Small intestine (tissue), 7 donors: Measurements from ENCODE around the gene JTB. TPM values are rescaled to one million over a fixed set of nuclear protein-coding genes. Genes with fewer than 3 reads are reported as not detected.
A peak's percentile ranks its signal among the peaks of the same experiment; 100 is the strongest.

Experiments used
- DNase-seq, 2 donors: peaks; one replicate each; pipeline versions ENCODE4 v3.0.0 to v3.0.0-alpha.2; 2013
- FAIRE-seq: peaks from 2 replicates; lab custom pipeline; 2012; peaks lifted over from hg19 to GRCh38; lab: Jason Lieb, UNC
- H3K27ac ChIP-seq, 3 donors: one replicate each; pipeline ENCODE4 v1.5.1; 2013; ENCODE audit warnings: low read length in 2 of 3, mild to moderate bottlenecking in 2 of 3, control low read depth in 1 of 3, inconsistent platforms in 1 of 3, low read depth in 1 of 3, moderate library complexity in 1 of 3
- H3K27me3 ChIP-seq, 3 donors: one replicate each; pipeline ENCODE4 v1.6.1; 2013; ENCODE audit warnings: low read length in 3 of 3, inconsistent platforms in 1 of 3; ENCODE audit not compliant: control insufficient read depth in 3 of 3, insufficient read depth in 3 of 3
- H3K36me3 ChIP-seq, 3 donors: one replicate each; pipeline ENCODE4 v1.6.1; 2013; ENCODE audit warnings: low read length in 3 of 3, inconsistent platforms in 1 of 3, low read depth in 1 of 3, mild to moderate bottlenecking in 1 of 3, moderate library complexity in 1 of 3; ENCODE audit not compliant: control insufficient read depth in 3 of 3, insufficient read depth in 2 of 3
- H3K4me1 ChIP-seq, 3 donors: one replicate each; pipeline ENCODE4 v1.6.1; 2013; ENCODE audit warnings: low read length in 2 of 3, inconsistent platforms in 1 of 3, low read depth in 1 of 3, mild to moderate bottlenecking in 1 of 3, moderate library complexity in 1 of 3; ENCODE audit not compliant: control insufficient read depth in 3 of 3, insufficient read depth in 2 of 3
- H3K4me3 ChIP-seq, 3 donors: one replicate each; pipeline ENCODE4 v1.5.1; 2013; ENCODE audit warnings: low read length in 3 of 3, control low read depth in 1 of 3, inconsistent platforms in 1 of 3, low read depth in 1 of 3, mild to moderate bottlenecking in 1 of 3, moderate library complexity in 1 of 3
- H3K9me3 ChIP-seq, 2 donors: one replicate each; pipeline ENCODE4 v1.6.1; 2013; ENCODE audit warnings: low read depth in 1 of 2, low read length in 1 of 2; ENCODE audit not compliant: control insufficient read depth in 2 of 2, insufficient read depth in 1 of 2
- WGBS, 3 donors: extraction: QIAGEN DNeasy Blood & Tissue Kit; methylation state at CpG; one replicate each; pipeline ENCODE4 v1.1.7; 2013; 5-methylcytosine and 5-hydroxymethylcytosine counted together
- polyA plus RNA-seq, 4 donors: library from polyadenylated mRNA; stranded (reverse) in 3 of 4; unstranded in 1 of 4; fragments of 200-250 nt in 3 of 4; fragments of 120-200 nt in 1 of 4; gene quantifications; one replicate each; pipeline versions ENCODE4 v1.2.1 to v1.2.3, GENCODE V29; 2013
- donor health status: healthy with polysubstance abuse.
- donor health status: control.
- donor health status: control.
- donor health status: Bipolar disorder and iron deficiency.
- donor health status: healthy.

Gene JTB
- polyA plus RNA-seq, 4 donors, result 139 to 307 (median 237) TPM

GRCh38 chr1:153957744-153958110, 19.7 kb downstream of the JTB start:
- Histone ChIP-seq H3K9me3 (no peaks in the 10 kb centered on the region), H3K4me3 (peak overlapping the region; percentile 64 to 90 (median 86)), H3K4me1 (peaks cover 2 to 43% (median 19%) of the 10 kb centered on the region in 3 donors), H3K36me3 (peaks cover 0 to 44% (median 4%) of the 10 kb centered on the region in 3 donors), H3K27me3 (no peaks in the 10 kb centered on the region), H3K27ac (peak overlapping the region; percentile 39 to 94 (median 93))
- 0% methylated on average over 11 to 13 of the region's 13 CpGs for WGBS, 3 donors
- DNase-seq (peak in 1 of 2 donors; percentile 33), FAIRE-seq (no peak)

- no peak for FAIRE-seq
- Histone ChIP-seq H3K9me3 (no peaks in the 10 kb centered on the region), H3K27ac (peak overlapping the region in 2 of 3 donors; percentile 93 to 94), H3K4me3 (peak overlapping the region; percentile 64 to 90 (median 86)), H3K36me3 (peaks cover 0 to 50% (median 4%) of the 10 kb centered on the region in 3 donors), H3K4me1 (peaks cover 1 to 37% (median 15%) of the 10 kb centered on the region in 3 donors), H3K27me3 (no peaks in the 10 kb centered on the region)
- 23 to 29% (median 27%) methylated on average over 6 of the region's 6 CpGs for WGBS, 3 donors
- no peak for DNase-seq
Observed at GRCh38 chr1:153956997-153957715, 20.3 kb downstream of the JTB start.

GRCh38 chr1:153954826-153955225, 22.6 kb downstream of the JTB start:
- no peak for DNase-seq
- no peak for FAIRE-seq
- Histone ChIP-seq H3K9me3 (no peaks in the 10 kb centered on the region), H3K4me3 (no peak overlapping the region), H3K27me3 (no peaks in the 10 kb centered on the region), H3K36me3 (peaks cover 4 to 52% (median 9%) of the 10 kb centered on the region in 3 donors), H3K4me1 (peaks cover 0 to 29% (median 12%) of the 10 kb centered on the region in 3 donors), H3K27ac (no peak overlapping the region)
- 92 to 94% (median 94%) methylated on average over 10 of the region's 10 CpGs for WGBS, 3 donors

- Histone ChIP-seq H3K9me3 (no peaks in the 10 kb centered on the region), H3K4me3 (no peak overlapping the region), H3K27me3 (no peaks in the 10 kb centered on the region), H3K4me1 (peaks cover 0 to 26% (median 12%) of the 10 kb centered on the region in 3 donors), H3K36me3 (peaks cover 6 to 52% (median 9%) of the 10 kb centered on the region in 3 donors), H3K27ac (no peak overlapping the region)
- DNase-seq, result no peak
- FAIRE-seq, result no peak
- 79 to 83% (median 80%) methylated on average over 4 of the region's 4 CpGs for WGBS, 3 donors
Observed at GRCh38 chr1:153953859-153954365, 23.6 kb downstream of the JTB start.

- H3K9me3 ChIP-seq, result no peaks in the 10 kb centered on the region
- peaks cover 0 to 18% (median 5%) of the 10 kb centered on the region in 3 donors for H3K4me1 ChIP-seq
- no peak for FAIRE-seq
- H3K27me3 ChIP-seq, result no peaks in the 10 kb centered on the region
- 75 to 91% (median 90%) methylated on average over 2 of the region's 2 CpGs for WGBS, 3 donors
- H3K36me3 ChIP-seq, result peaks cover 12 to 73% (median 14%) of the 10 kb centered on the region in 3 donors
- no peak for DNase-seq
- no peak overlapping the region for H3K4me3 ChIP-seq
- H3K27ac ChIP-seq, result no peak overlapping the region
Observed at GRCh38 chr1:153951801-153952200, 25.7 kb downstream of the JTB start.

- 91 to 97% (median 97%) methylated on average over 11 of the region's 11 CpGs for WGBS, 3 donors
- Histone ChIP-seq H3K27ac (no peak overlapping the region), H3K27me3 (no peaks in the 10 kb centered on the region), H3K4me1 (peaks cover 0 to 12% (median under 1%) of the 10 kb centered on the region in 3 donors), H3K36me3 (peaks cover 12 to 74% (median 14%) of the 10 kb centered on the region in 3 donors), H3K9me3 (no peaks in the 10 kb centered on the region), H3K4me3 (no peak overlapping the region)
- FAIRE-seq, result no peak
- DNase-seq, result no peak
Observed at GRCh38 chr1:153951183-153951582, 26.3 kb downstream of the JTB start.

- Histone ChIP-seq H3K36me3 (peaks cover 9 to 69% (median 14%) of the 10 kb centered on the region in 3 donors), H3K4me1 (peaks cover 0 to 7% (median 0%) of the 10 kb centered on the region in 3 donors), H3K27me3 (no peaks in the 10 kb centered on the region), H3K4me3 (peak within 1 kb of the TSS; percentile 87 to 95 (median 90)), H3K27ac (peak within 1 kb of the TSS; percentile 88 to 97 (median 91)), H3K9me3 (no peaks in the 10 kb centered on the region)
- WGBS, 3 donors, result 9 to 16% (median 11%) methylated on average over 17 to 28 of the region's 28 CpGs
- DNase-seq (peak; percentile 81 to 91), FAIRE-seq (no peak)
Observed at GRCh38 chr1:153946622-153947241, 30.7 kb downstream of the JTB start, which contains the start of gene DENND4B. Gene DENND4B, minus strand, starts transcription at chr1:153946718. Its CDS starts 2,344 bp downstream, at chr1:153944374.
